DLD1 (cell line): Measurements from ENCODE around the gene KIF6.

Experiments
- in situ Hi-C: cut with HindIII; loops from 2 replicates; pipeline ENCODE4 v1.10.0; 2017; ENCODE audit warnings: low sequenced_read_pairs

Gene KIF6

DNA sequence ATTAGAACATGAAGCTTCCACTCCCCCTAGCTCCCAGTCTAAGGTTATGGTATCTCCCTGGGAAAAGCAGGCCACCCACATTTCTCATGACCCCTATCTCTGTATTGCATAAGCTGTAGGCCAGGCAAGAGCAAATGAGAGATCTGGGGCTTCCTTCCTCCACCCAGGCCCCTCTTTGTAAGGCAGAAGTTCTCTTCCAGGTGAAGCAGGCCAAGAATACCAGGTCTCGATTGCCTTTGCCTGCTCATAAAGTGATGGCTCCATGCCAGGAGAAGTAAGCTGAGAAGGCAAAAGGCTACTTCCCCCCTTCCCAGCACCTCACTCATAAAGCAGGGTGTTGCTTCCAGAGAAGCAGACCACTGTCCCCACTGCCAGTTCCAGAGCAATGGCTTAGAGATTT is 258.6 kb downstream of the KIF6 start:
- in situ Hi-C loops = no loop called here

- in situ Hi-C loops = no loop called here
These were observed 259.7 kb downstream of the KIF6 start for GRCh38 chr6:39465539-39465938.

DNA sequence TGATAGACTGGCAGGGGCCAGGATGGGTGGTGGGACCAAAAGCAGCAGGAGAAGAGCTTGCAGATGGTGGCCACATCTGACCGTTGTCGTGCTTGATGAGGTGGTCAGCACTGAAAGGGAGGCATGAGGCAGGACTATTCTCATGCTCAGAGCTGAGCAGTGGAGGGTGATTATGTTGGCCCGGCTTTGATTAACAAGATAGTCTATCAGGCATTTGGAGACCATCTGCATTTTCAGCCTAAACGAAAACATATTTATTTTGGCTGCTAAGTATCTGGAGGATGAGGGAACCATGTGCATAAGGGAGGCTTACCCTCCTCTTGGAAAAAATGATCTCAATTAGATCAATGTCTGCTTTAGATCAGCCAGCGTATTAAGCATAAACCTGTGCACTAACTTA is 261.1 kb downstream of the KIF6 start:
- in situ Hi-C loops = no loop called here

DNA sequence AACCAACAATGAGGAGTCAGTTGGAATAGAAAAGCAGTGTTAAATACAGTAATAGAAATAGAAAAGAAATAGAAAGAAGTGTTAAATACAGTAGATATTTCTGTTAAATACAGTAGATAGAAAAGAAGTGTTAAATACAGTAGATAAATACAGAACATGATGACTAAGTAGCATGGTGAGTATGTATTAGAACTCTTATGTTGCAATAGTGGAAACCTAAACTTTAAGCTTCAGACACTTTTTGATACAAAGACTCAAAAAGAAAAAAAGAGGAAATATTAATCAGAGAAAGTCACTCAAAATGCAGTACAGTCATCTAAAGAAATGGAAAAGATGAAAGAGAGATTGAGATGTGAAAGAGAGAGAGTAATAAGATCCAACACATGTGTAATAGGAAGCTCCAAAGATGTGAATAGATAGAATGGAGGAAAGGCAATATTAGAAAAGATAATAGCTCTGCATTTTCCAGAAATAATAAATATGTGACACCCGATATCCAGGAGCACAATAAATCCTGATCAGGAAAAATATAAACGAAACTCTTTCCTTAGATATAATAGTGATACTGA is 271.2 kb downstream of the KIF6 start:
- in situ Hi-C loops = no loop called here

DNA sequence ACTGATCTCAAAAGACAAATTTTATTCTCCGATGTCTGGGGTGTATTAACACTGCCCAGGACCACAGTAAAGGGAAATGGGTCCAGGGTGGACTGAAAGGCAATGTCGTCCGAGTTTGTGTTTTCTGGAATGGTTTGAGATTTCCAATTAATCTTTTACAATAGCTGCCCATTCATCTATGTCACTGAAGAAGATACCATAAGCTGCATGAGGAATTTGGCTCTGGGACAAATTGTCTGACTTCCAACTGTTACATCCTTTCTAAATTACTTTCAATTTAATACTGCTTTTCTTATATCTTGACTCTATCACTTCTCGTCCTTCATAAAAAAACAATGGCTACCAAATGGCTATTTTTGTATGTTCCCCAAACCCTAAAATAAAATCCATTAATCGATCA is 272.0 kb downstream of the KIF6 start:
- in situ Hi-C loops = no loop called here

DNA sequence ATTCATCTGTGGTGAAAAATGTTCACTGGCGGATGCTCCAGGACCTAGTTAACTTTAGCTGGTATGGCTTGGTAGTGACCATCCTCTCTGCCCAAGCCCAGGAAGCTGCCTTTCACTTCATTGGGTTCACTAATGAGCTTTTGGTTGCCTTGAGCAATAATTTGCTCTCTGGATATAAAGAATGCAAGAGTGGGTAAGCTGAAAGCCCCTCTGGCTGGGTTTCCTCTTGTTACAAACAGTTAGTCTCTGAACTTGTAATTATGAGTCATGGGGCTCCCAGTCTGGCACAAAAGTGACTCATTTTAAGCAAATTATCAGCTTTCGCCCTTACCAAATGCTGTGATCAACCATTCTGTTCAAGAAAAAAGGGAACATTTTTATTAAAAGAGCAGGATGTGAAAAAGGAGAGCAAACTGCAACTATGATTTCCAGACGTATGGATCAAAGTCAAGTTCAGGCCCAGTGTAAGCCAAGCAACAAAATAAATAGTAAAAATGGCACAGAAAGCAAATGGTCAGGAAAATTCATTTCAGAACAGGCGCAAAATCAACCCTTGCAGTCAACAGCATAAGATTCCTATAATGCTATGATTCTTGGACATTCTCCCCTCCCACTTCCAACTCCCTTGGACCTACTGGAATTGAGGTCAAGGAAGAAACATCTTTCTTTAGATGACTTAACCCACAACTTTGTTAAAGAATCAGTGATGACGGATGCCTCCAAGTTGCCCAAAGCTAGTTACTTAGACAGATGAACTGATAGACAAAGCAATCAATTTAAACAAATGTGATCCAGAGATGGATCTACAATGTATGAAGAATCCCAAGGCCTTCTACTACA is 272.7 kb downstream of the KIF6 start:
- in situ Hi-C loops = no loop called here

GRCh38 chr6:39451831-39452230 is 273.4 kb downstream of the KIF6 start:
- in situ Hi-C loops = no loop called here

- in situ Hi-C loops = no loop called here
These were observed 276.2 kb downstream of the KIF6 start for GRCh38 chr6:39449022-39449421.

DNA sequence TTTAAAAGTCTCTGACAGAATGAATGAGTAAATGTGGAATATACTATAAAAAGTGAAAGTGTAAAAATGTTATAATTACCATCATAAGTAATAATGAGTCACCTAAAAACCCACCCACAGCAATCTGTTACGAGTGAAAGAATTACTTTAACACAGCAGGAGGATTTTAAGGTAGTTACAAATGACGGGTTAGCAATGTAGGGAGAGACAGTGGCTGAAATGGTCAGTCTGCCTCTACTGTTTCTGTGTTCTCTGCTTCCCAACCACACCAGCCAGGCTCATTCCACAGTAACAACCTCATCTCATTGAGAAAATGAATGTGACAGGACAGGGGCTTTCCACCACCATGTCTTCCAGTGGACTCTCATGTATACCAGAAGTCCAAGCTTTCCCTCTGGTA is 278.3 kb downstream of the KIF6 start:
- in situ Hi-C loops = no loop called here

GRCh38 chr6:39445667-39446066 is 279.5 kb downstream of the KIF6 start:
- in situ Hi-C loops = no loop called here

DNA sequence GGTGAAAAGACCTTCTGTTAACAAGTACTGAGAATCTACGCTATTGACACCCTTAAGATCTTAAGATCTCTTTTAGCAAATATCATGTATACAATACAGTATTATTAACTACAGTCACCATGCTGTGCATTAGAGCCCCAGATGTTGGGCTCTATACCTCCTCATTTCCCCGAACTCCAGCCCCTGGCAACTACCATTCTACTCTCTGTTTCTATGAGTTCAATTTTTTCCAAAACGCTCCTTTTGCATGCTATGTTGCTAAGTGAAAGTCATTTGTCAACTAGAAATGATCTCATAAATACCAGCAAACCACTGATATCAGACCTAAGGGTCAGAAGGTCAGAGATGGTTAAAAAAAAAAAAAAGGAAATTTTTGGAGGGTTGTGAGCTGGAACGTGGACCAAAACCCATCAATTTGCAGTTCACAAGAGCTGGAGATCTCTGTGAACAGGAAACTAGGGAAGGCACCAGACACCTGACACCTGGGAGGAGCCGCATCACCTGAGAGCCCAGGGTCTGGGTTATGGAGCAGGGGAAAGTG is 280.7 kb downstream of the KIF6 start:
- in situ Hi-C loops = no loop called here

DNA sequence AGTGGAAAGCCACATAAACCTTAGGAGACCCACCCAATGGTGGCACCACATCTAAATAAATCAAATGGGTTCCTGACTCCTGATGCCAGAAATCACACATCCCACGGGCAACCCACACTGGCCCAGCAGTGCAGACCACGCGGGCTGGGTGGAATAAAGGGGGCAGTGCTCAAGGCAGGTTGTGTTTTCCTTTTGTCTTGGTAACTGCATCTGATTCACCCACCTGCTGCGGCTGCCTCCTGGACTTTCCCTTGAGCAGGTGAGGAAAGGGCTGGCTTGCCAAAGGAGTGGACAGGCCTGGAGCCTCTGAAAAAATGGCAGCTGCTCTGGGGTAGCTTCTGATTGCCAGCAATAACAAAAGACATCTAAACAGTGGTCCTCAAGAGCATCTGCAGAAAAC is 283.2 kb downstream of the KIF6 start:
- in situ Hi-C loops = no loop called here

- in situ Hi-C loops = no loop called here
These were observed 283.9 kb downstream of the KIF6 start for GRCh38 chr6:39441301-39441700.

DNA sequence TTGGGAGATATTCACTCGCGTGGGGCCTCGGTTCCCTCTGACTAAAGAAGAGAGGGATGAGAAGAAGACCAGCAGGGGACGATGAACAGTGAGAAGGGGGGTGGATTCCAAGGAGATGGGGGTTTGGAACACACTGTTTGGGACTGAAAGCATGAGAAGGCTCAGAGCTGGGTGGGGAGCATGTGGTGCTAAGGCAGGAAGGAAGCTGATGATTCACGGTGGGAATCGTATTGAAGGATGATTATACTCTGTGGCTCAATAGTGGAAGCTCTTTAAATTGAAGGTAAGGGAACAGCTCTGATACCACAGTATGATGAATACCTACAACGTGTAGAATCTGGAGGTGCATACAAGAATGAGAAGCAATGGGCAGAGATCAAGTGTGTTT is 285.2 kb downstream of the KIF6 start:
- in situ Hi-C loops = no loop called here

DNA sequence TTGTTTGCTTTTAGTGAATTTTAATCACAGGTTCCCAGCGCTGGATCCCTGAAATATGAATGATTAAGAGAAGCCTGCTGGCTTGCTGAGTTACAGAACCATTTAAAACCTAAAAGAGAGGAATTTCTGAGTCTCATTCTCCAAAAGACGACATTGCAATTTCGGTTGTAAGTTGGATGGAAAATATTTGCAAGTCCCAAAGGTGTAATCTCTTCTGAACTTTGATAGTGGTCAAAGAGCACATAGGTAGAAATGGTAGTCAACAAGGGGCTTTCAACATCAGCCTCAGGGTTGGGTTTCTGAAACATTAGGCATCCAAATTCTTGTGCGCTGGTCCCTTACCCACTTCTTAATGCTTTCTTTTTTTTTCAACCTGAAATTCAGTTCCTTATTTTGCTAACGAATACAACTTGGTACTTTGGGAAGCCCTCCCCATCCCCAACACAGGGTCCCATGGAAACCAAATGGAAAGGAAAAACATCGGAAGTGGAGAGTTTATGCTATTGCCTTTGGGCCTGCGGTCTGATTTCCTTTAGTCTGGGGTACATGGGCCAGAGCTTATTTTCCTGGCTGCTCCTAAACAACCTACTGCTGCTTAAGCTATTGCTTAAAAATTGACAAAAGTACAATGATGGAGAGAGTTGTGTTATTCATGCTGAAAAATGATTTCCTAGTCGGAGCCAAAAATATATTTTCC is 285.7 kb downstream of the KIF6 start:
- in situ Hi-C loops = no loop called here

DNA sequence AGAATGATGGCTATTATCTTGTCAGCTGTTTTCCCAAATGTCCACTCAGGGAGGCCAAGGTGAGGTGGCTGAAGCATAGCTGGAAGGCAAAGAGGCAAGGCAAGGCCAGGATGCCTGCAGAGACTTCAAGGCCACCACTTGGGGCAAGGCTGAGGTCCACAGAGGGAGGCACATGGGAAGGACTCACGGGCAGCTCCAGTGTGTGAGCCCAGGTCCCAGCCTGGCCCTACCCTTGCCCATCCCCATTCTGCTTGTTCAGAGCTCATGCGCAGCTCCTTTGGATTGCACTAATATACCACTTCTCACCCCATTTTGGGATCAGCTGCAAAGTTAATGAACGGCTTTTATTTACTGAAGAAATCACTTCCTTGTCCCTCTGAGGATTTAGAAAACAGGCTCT is 291.6 kb downstream of the KIF6 start:
- in situ Hi-C loops = no loop called here

- in situ Hi-C loops = no loop called here
These were observed 292.7 kb downstream of the KIF6 start for GRCh38 chr6:39432330-39433025.

DNA sequence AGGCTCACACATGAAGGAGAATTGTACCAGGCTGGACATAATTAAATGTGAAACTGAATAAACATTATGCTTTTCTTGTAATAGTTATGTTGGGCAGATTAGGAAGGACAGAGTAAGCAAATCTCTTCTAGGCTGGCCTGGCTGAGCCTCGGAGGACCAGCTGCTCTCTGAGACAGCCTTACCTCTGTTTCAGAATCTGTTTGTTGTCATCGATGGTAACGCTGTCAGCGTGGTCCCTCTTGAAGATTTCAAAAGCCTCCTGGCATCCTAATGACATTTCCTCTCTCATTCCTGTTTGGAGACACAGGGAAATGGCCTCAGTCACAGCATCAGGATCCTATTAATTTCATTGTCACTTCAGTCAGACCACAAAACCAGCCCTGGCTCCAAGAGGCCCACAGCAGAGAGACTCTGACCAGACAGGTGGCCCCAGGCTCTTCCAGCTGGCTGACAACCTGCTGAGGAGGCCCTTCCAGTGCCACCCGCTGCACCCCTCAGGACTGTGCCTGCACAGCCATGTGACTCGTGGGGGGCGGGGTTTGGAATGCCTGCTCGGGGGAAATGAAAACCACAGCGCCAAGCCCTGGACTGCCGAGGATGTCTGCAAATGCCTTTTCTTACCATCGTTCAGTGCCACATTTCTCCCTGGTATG is 294.2 kb downstream of the KIF6 start:
- in situ Hi-C loops = no loop called here

DNA sequence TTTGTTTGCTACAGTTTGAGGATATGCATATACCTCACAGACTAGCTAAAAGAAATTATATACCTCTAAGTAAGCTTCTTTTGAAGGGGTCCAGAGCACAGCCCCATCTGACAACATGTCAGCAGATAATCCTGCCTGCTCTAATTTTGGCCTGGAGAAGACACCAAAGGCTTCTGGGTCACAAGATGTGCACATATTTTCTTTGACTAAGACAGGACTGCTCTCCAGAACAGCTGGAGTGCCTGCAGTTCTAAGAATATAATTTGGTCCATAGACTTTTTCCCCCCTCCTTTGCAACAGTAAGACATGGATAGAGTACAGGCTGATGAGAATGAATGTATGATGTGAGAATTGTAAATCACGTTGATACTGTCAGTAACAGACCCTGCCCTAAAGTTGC is 294.8 kb downstream of the KIF6 start:
- in situ Hi-C loops = no loop called here

- in situ Hi-C loops = no loop called here
These were observed 296.4 kb downstream of the KIF6 start for GRCh38 chr6:39428816-39429215.

DNA sequence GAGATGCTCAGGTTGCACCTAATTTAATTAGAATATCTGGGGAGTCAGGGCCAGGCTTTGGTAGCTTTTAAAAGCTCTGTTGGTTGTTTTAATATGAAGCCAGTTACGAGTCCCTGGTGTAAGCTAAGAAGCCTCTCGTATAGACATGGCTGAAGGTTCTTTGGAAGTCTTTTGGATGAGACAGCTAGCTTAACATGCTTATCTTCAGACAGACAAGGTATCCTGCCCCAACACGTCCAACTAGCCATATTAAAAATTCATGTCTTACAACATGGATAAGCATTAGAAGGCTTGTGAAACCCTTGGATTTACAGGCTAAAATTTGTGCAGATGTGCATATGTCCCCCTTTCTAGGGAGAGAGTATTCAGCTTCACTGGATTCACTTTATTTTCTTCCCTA is 297.1 kb downstream of the KIF6 start:
- in situ Hi-C loops = no loop called here
